Femur (tissue), 1 donor: ENCODE measurements around the gene ERCC1.
"Not testable (repeated sequence)": the region's sequence is repeated elsewhere in the genome, so short reads cannot be mapped to it uniquely, and the experiment has no call there.

Source experiments
- DNase-seq: peaks from one replicate; pipeline ENCODE4 v3.0.0-alpha.2; 2017

Gene ERCC1

GRCh38 chr19:45428384-45429231, 4.9 kb upstream of the ERCC1 start:
- DNase-seq, result peak; percentile 82

- peak; percentile 73 for DNase-seq
Measured at GRCh38 chr19:45424191-45425058, 708 bp upstream of the ERCC1 start.

GRCh38 chr19:45423033-45423588, 606 bp downstream of the ERCC1 start:
- no peak for DNase-seq

- DNase-seq, result no peak
Measured at GRCh38 chr19:45421947-45422498, 1.7 kb downstream of the ERCC1 start.

- DNase-seq, result no peak
Measured at GRCh38 chr19:45420871-45421270, 2.8 kb downstream of the ERCC1 start.

- no peak for DNase-seq
Measured at GRCh38 chr19:45420356-45420755, 3.4 kb downstream of the ERCC1 start.

GRCh38 chr19:45419895-45420294, 3.8 kb downstream of the ERCC1 start:
- DNase-seq, result no peak

GRCh38 chr19:45419396-45419795, 4.3 kb downstream of the ERCC1 start:
- DNase-seq, result no peak

GRCh38 chr19:45418802-45419201, 4.9 kb downstream of the ERCC1 start:
- DNase-seq, result no peak

GRCh38 chr19:45417151-45417550, 6.6 kb downstream of the ERCC1 start:
- DNase-seq, result no peak

- no peak for DNase-seq
Measured at GRCh38 chr19:45414468-45414867, 9.2 kb downstream of the ERCC1 start.

- no peak for DNase-seq
Measured at GRCh38 chr19:45413497-45413896, 10.2 kb downstream of the ERCC1 start.

GRCh38 chr19:45410330-45410729, 13.4 kb downstream of the ERCC1 start:
- DNase-seq, result not testable (repeated sequence)

GRCh38 chr19:45409557-45409920, 14.2 kb downstream of the ERCC1 start:
- DNase-seq, result no peak

- DNase-seq, result no peak
Measured at GRCh38 chr19:45408830-45409556, 14.7 kb downstream of the ERCC1 start.

- DNase-seq, result no peak
Measured at GRCh38 chr19:45408121-45408520, 15.6 kb downstream of the ERCC1 start.

- not testable (repeated sequence) for DNase-seq
Measured at GRCh38 chr19:45407585-45407984, 16.1 kb downstream of the ERCC1 start.

- no peak for DNase-seq
Measured at GRCh38 chr19:45407091-45407375, 16.7 kb downstream of the ERCC1 start.

GRCh38 chr19:45406226-45407090, 17.3 kb downstream of the ERCC1 start, which contains the start of gene POLR1G:
Gene POLR1G (plus strand): TSS chr19:45406644. CDS start chr19:45406697, 53 bp downstream.
- peak; percentile 84 for DNase-seq

- peak; percentile 90 for DNase-seq
Measured at GRCh38 chr19:45405435-45406225, 18.1 kb downstream of the ERCC1 start.
